HepG2 (cell line): ENCODE data around the gene PLEKHH3. TPM values are rescaled to one million over a fixed set of nuclear protein-coding genes. Genes with fewer than 3 reads are reported as not detected.

ENCODE experiments used
- ARNTL ChIP-seq: sonication (generic); formaldehyde crosslinking; IDR thresholded peaks from 2 replicates; pipeline ENCODE4 v1.4.0; 2020; ENCODE audit warnings: mild to moderate bottlenecking, missing genetic modification reagents
- CAMTA2 ChIP-seq: sonication (generic); formaldehyde crosslinking; IDR thresholded peaks from 2 replicates; pipeline ENCODE4 v1.4.0; 2020; ENCODE audit warnings: mild to moderate bottlenecking, missing genetic modification reagents, borderline replicate concordance
- ELF3 ChIP-seq: IDR thresholded peaks from 2 replicates; pipeline ENCODE4 v1.6.1; 2016; ENCODE audit warnings: missing genetic modification reagents, missing compliant biosample characterization
- GATAD2A ChIP-seq: IDR thresholded peaks from 2 replicates; pipeline ENCODE4 v1.6.1; 2016
- HOXA9 ChIP-seq: sonication (generic); formaldehyde crosslinking; IDR thresholded peaks from 2 replicates; pipeline ENCODE4 v1.8.1; 2022; ENCODE audit warnings: missing genetic modification reagents, mild to moderate bottlenecking, moderate library complexity, borderline replicate concordance
- KMT2A ChIP-seq: sonication (generic); formaldehyde crosslinking; IDR thresholded peaks from 2 replicates; pipeline ENCODE4 v1.4.0; 2020; ENCODE audit warnings: missing genetic modification reagents
- POGZ ChIP-seq: sonication (generic); formaldehyde crosslinking; IDR thresholded peaks from 2 replicates; pipeline ENCODE4 v1.4.0; 2020; ENCODE audit warnings: mild to moderate bottlenecking, missing genetic modification reagents
- REL ChIP-seq: sonication (generic); formaldehyde crosslinking; conservative IDR thresholded peaks from 2 replicates; pipeline ENCODE4 v1.8.0; 2022; ENCODE audit warnings: mild to moderate bottlenecking, missing genetic modification reagents, moderate library complexity
- RFX1 ChIP-seq: fragments of 450-650 bp; IDR thresholded peaks from 2 replicates; pipeline ENCODE4 v1.6.1; 2017
- RXRB ChIP-seq: IDR thresholded peaks from 2 replicates; pipeline ENCODE4 v1.6.1; 2016; ENCODE audit warnings: borderline replicate concordance, missing genetic modification reagents, missing compliant biosample characterization
- SAP130 ChIP-seq: IDR thresholded peaks from 2 replicates; pipeline ENCODE4 v1.6.1; 2016; ENCODE audit warnings: low read depth
- SNAI1 ChIP-seq: sonication (generic); formaldehyde crosslinking; IDR thresholded peaks from 2 replicates; pipeline ENCODE4 v1.5.0; 2020; ENCODE audit warnings: mild to moderate bottlenecking, missing genetic modification reagents, borderline replicate concordance
- SOX5 ChIP-seq: IDR thresholded peaks from 2 replicates; pipeline ENCODE4 v1.6.1; 2016; ENCODE audit warnings: borderline replicate concordance
- TAF1 ChIP-seq: sonication (generic); formaldehyde crosslinking; IDR thresholded peaks from 2 replicates; pipeline ENCODE4 v1.4.0; 2020; ENCODE audit warnings: missing genetic modification reagents
- TARDBP ChIP-seq: sonication (generic); formaldehyde crosslinking; IDR thresholded peaks from 2 replicates; pipeline ENCODE4 v1.8.0; 2022; ENCODE audit warnings: mild to moderate bottlenecking, missing genetic modification reagents
- TIGD3 ChIP-seq: sonication (generic); formaldehyde crosslinking; IDR thresholded peaks from 2 replicates; pipeline ENCODE4 v1.5.1; 2020; ENCODE audit warnings: mild to moderate bottlenecking, missing genetic modification reagents, borderline replicate concordance
- XBP1 ChIP-seq: sonication (generic); formaldehyde crosslinking; IDR thresholded peaks from 2 replicates; pipeline ENCODE4 v1.5.0; 2020; ENCODE audit warnings: missing genetic modification reagents
- YEATS2 ChIP-seq: sonication (generic); formaldehyde crosslinking; IDR thresholded peaks from 2 replicates; pipeline ENCODE4 v1.4.0; 2020; ENCODE audit warnings: missing genetic modification reagents, borderline replicate concordance
- ZBTB7B ChIP-seq: sonication (generic); formaldehyde crosslinking; IDR thresholded peaks from 2 replicates; pipeline ENCODE4 v1.4.0; 2020; ENCODE audit warnings: missing genetic modification reagents
- ZFP36L2 ChIP-seq: sonication (generic); formaldehyde crosslinking; IDR thresholded peaks from 2 replicates; pipeline ENCODE4 v1.4.0; 2020; ENCODE audit warnings: missing genetic modification reagents
- ZMYM2 ChIP-seq: sonication (generic); formaldehyde crosslinking; IDR thresholded peaks from 2 replicates; pipeline ENCODE4 v1.8.0; 2022; ENCODE audit warnings: mild to moderate bottlenecking, missing genetic modification reagents
- ZNF138 ChIP-seq: sonication (generic); formaldehyde crosslinking; IDR thresholded peaks from 2 replicates; pipeline ENCODE4 v1.5.0; 2020; ENCODE audit warnings: mild to moderate bottlenecking, low read depth, missing genetic modification reagents
- ZNF263 ChIP-seq: sonication (generic); formaldehyde crosslinking; IDR thresholded peaks from 2 replicates; pipeline ENCODE4 v1.4.0; 2020; ENCODE audit warnings: missing genetic modification reagents
- ZNF546 ChIP-seq: sonication (generic); formaldehyde crosslinking; conservative IDR thresholded peaks from 2 replicates; pipeline ENCODE4 v1.8.1; 2023; ENCODE audit warnings: mild to moderate bottlenecking, missing genetic modification reagents
- ZNF570 ChIP-seq: sonication (generic); formaldehyde crosslinking; IDR thresholded peaks from 2 replicates; pipeline ENCODE4 v1.4.0; 2020; ENCODE audit warnings: mild to moderate bottlenecking, missing genetic modification reagents, borderline replicate concordance
- ZNF576 ChIP-seq: sonication (generic); formaldehyde crosslinking; IDR thresholded peaks from 2 replicates; pipeline ENCODE4 v1.4.0; 2020; ENCODE audit warnings: mild to moderate bottlenecking, missing genetic modification reagents
- ZNF660 ChIP-seq: sonication (generic); formaldehyde crosslinking; IDR thresholded peaks from 2 replicates; pipeline ENCODE4 v1.5.1; 2020; ENCODE audit warnings: mild to moderate bottlenecking, low read depth, missing genetic modification reagents, borderline replicate concordance
- ZSCAN25 ChIP-seq: sonication (generic); formaldehyde crosslinking; IDR thresholded peaks from 2 replicates; pipeline ENCODE4 v1.8.0; 2022; ENCODE audit warnings: mild to moderate bottlenecking, missing genetic modification reagents
- polyA plus RNA-seq, 8 experiments: library from polyadenylated mRNA; depleted of rRNA in 3 of 8; stranded (reverse) in 7 of 8; unstranded in 1 of 8; fragments of >200 nt; fragmentation: Illumina TruSeq in 4 of 8; extraction: Trizol in 4 of 8; gene quantifications; 2 replicates each; pipeline versions ENCODE4 v1.2.1 to v1.2.3, GENCODE V29; 2011 to 2016; ENCODE audit warnings: low read depth in 4 of 8, missing spikeins in 1 of 8, mixed read lengths in 1 of 8; ENCODE audit not compliant: insufficient read depth in 1 of 8
- total RNA-seq, 5 experiments: library from RNA; depleted of rRNA; stranded (reverse); fragments of >200 nt; fragmentation: Illumina TruSeq; extraction: Trizol; gene quantifications; 2 replicates each; pipeline ENCODE4 v1.2.3, GENCODE V29; 2016; ENCODE audit warnings: low read depth in 1 of 5
- TF ChIP-seq, protein P1 (sequence below): sonication (generic); formaldehyde crosslinking; IDR thresholded peaks from 2 replicates; pipeline ENCODE4 v1.5.0; 2020; ENCODE audit warnings: missing genetic modification reagents, mild to moderate bottlenecking, borderline replicate concordance

The PLEKHH3 gene
- total and polyA plus RNA-seq, 2 of the 13 experiments (the other 11 are each of a cell fraction or from before 2014, with no cell fraction given) = 6.0 to 19.9 TPM

- peak; percentile 55; the same call in 1 of the 2 replicates for TF ChIP-seq ZSCAN25 (CRISPR knock-in tag)
- no peak for TF ChIP-seq ZNF570 (CRISPR knock-in tag)
- TF ChIP-seq GATAD2A (CRISPR knock-in tag) = peak; percentile 34; the same call in 1 of the 2 replicates
- TF ChIP-seq ZNF546 (CRISPR knock-in tag) = no peak
- TF ChIP-seq ZNF576 (CRISPR knock-in tag) = peak; percentile 71; the same call in 1 of the 2 replicates
- TF ChIP-seq ZNF660 (CRISPR knock-in tag) = 0 out of 2 replicates have a peak, but pooled peaks have one; percentile 91
- TF ChIP-seq SAP130 = peak; percentile 75
- TF ChIP-seq RFX1 = no peak
- peak; percentile 80 for TF ChIP-seq POGZ (CRISPR knock-in tag)
- TF ChIP-seq ARNTL (CRISPR knock-in tag) = 0 out of 2 replicates have a peak, but pooled peaks have one; percentile 16
- peak; percentile 65 for TF ChIP-seq RXRB (CRISPR knock-in tag)
- TF ChIP-seq, protein P1, sequence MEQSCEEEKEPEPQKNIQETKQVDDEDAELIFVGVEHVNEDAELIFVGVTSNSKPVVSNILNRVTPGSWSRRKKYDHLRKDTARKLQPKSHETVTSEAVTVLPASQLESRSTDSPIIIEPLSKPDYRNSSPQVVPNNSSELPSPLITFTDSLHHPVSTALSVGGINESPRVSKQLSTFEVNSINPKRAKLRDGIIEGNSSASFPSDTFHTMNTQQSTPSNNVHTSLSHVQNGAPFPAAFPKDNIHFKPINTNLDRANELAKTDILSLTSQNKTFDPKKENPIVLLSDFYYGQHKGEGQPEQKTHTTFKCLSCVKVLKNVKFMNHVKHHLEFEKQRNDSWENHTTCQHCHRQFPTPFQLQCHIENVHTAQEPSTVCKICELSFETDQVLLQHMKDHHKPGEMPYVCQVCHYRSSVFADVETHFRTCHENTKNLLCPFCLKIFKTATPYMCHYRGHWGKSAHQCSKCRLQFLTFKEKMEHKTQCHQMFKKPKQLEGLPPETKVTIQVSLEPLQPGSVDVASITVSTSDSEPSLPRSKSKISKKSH (CRISPR knock-in tag) = peak; percentile 85; the same call in 1 of the 2 replicates
- TF ChIP-seq ZMYM2 (CRISPR knock-in tag) = no peak
- peak; percentile 80; the same call in 1 of the 2 replicates for TF ChIP-seq YEATS2
- no peak; the same call in 1 of the 2 replicates for TF ChIP-seq ZBTB7B (CRISPR knock-in tag)
- 0 out of 2 replicates have a peak, but pooled peaks have one; percentile 52 for TF ChIP-seq KMT2A
- no peak for TF ChIP-seq HOXA9 (CRISPR knock-in tag)
- peak; percentile 72; the same call in 1 of the 2 replicates for TF ChIP-seq REL (CRISPR knock-in tag)
- TF ChIP-seq TIGD3 (CRISPR knock-in tag) = 0 out of 2 replicates have a peak, but pooled peaks have one; percentile 68
- TF ChIP-seq XBP1 (CRISPR knock-in tag) = peak; percentile 69; the same call in 1 of the 2 replicates
- no peak for TF ChIP-seq ZNF138 (CRISPR knock-in tag)
- peak; percentile 89 for TF ChIP-seq TAF1 (CRISPR knock-in tag)
- TF ChIP-seq CAMTA2 (CRISPR knock-in tag) = no peak
- peak; percentile 92; the same call in 1 of the 2 replicates for TF ChIP-seq SNAI1
- no peak for TF ChIP-seq TARDBP
- TF ChIP-seq ELF3 (CRISPR knock-in tag) = peak; percentile 58; the same call in 1 of the 2 replicates
- TF ChIP-seq ZNF263 (CRISPR knock-in tag) = peak; percentile 69
- peak; percentile 41; the same call in 1 of the 2 replicates for TF ChIP-seq SOX5 (CRISPR knock-in tag)
- 0 out of 2 replicates have a peak, but pooled peaks have one; percentile 42 for TF ChIP-seq ZFP36L2 (CRISPR knock-in tag)
Observed at GRCh38 chr17:42659079-42659931, 17.5 kb downstream of the PLEKHH3 start, which contains the start of gene TUBG2 (continued).
